ENCODE data around the gene SCD5.

SCD5 gene

GRCh38 chr4:82726596-82726995 is 72.0 kb downstream of the SCD5 start:
- no peak for DNase-seq (ENCODE audit: low read depth)

DNA sequence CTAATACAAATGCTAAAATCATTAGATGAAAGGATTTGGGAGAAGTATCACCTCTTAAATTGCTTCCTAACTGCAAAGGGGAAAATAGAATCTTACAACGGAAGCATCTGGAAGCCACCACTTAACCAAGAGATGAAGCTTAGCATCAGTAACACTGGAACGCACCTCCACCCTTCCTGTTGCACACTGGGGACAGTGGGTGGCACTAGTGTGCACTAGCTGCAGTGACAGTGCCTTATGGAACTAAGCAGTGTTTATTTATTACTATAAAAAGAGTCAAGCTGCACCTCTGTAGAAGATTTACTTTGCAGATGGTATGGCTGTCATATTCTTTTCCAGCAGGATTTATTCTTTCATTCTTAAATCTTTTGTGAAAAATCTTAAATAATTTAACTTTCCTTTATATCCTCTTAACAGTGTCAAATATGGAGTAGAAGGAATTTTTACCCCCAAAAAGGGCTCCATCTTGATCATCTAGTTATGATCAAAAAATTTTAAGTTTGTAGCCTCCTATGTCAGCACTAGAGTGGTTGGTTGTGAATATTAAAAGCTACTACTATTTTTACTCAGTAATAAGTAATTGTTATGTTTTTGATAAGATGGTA is 76.7 kb downstream of the SCD5 start:
- no peak for DNase-seq (ENCODE audit: low read depth)

- DNase-seq (ENCODE audit: low read depth): no peak
Observed at GRCh38 chr4:82718162-82718940, 80.2 kb downstream of the SCD5 start.

GRCh38 chr4:82715731-82716617 is 82.6 kb downstream of the SCD5 start:
- no peak for DNase-seq (ENCODE audit: low read depth)

DNA sequence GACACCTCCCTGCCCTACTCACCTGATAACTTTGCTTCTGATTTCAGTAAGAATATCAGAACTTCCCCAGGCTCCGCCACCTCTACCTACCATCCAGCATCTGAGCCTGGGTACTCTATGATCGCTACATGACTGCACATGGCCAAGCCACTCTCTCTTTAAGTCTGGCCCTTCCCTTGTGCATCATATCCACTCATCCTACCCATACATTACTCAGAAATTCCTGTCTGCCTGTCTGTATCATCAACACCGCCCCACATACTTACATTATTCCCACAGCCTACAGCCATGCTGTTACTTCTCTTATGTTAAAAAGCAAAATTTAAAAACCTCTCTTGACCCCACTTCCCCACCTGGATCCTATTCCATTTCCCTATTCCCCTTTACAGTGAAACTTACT is 84.7 kb downstream of the SCD5 start:
- no peak for DNase-seq (ENCODE audit: low read depth)

GRCh38 chr4:82712561-82712960 is 86.0 kb downstream of the SCD5 start:
- no peak for DNase-seq (ENCODE audit: low read depth)

GRCh38 chr4:82711158-82711785 is 87.3 kb downstream of the SCD5 start:
- no peak for DNase-seq (ENCODE audit: low read depth)

- no peak for DNase-seq (ENCODE audit: low read depth)
Observed at GRCh38 chr4:82710197-82710929, 88.2 kb downstream of the SCD5 start.

GRCh38 chr4:82708982-82709381 is 89.6 kb downstream of the SCD5 start:
- DNase-seq (ENCODE audit: low read depth): no peak

GRCh38 chr4:82706349-82707000 is 92.1 kb downstream of the SCD5 start:
- no peak for DNase-seq (ENCODE audit: low read depth)

- DNase-seq (ENCODE audit: low read depth): no peak
Observed at GRCh38 chr4:82705928-82706300, 92.7 kb downstream of the SCD5 start.

DNA sequence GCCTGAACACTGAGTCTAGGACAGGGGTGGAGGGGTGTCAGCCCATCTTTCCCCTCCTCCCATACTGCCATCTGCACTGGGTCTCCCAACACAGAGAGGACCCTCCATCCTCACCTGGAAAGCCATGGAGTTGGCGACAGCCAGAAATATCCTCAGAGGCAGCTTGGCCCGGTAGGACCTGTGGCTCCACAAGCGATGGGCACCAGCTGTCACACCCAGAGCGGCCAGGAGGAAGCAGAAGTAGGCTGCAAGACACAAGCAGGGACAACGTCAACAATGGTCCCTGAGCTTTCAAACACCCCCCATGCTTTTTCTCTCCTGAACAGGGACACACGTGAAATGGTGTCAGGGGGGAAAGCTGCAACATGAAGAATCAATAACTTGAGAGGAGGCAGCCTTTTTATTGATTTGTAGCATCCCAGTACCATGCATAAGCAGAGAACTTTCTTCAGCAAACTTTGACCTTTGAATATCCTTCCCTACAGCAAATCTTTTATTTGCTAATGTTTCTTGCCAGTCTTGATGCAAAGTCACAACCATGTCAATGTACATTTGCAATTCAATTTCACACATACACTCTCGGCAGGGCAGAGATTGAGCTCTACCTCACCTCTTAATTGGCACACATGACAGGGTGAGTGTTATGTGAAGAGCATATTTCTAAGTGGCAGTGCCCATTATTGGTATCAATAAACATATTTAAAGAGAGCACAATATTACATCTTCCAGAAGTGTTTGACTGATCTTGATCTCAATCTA is 93.2 kb downstream of the SCD5 start:
- DNase-seq (ENCODE audit: low read depth): no peak

- DNase-seq (ENCODE audit: low read depth): no peak
Observed at GRCh38 chr4:82704156-82704555, 94.4 kb downstream of the SCD5 start.

DNA sequence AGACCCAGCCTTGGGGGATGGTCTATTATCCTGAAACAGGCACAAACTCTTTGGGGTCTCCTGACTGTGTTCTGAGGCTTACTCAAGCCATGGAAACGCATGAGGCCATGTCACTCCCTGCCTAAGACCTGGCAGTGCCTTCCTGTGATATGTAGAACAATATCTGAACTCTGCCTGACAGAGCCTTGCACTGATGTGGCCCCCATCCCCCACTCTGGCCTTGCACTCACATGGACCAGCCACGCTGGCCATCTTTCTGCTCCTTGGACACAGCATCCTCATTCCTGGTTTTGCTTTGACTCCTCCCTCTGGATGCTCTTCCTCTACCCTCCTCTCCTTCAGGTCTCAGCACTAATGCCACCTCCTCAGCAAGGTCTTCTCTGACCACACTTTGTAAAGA is 100.2 kb downstream of the SCD5 start:
- no peak for DNase-seq (ENCODE audit: low read depth)

DNA sequence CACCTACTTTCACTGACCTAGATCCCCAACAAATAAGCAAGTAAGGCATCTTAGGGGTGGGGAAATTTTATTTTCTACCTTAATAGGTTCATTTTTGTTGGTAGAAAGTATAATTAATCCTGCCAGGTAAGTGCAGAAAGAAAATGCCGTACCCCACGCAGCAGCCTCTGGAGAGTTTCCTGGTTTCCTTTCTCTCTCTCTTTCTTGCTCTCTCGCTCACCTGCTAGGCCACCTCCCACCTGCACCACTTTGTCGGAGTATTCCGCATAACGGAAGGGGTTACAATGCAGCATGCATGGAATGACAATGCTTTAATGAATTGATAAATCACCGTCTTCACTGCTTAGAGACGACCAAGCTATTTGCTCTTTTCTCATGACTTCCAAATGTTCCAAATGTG is 101.0 kb downstream of the SCD5 start:
- no peak for DNase-seq (ENCODE audit: low read depth)

DNA sequence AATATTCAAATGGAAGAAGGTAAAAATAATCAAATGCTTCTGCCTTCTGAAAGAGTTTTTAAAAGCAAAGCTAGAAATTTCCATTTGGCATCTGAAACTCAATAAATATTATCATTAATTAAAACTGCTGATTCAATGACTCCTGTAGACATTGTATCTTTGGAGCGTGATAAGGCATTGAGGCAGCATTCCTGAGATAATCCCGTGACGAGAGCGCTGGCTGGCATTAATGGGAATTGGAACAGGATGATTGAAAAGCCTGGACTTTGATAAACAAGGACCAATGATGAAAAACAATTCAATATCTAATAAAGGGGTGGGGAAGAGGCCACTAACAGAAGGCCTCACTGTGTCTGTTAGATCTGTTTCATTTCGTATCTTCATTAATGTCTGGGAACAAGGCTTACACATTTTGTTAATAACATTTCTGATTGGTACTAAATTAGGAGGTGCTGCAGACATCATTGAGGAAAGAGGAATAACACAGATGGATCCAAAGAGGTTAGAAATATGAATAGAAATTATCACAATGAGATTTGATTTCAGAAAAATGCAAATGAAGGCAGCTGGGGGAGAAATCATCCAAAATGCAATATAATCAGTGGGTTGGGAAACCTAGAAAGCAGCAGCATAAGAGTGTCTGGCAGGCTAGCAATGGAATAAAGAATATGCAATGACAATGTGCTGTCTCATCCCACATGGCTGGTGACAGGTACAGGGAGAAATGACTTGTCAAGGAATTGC is 102.3 kb downstream of the SCD5 start:
- no peak for DNase-seq (ENCODE audit: low read depth)

- DNase-seq (ENCODE audit: low read depth): no peak
Observed at GRCh38 chr4:82694892-82695291, 103.7 kb downstream of the SCD5 start.

GRCh38 chr4:82694046-82694445 is 104.5 kb downstream of the SCD5 start:
- DNase-seq (ENCODE audit: low read depth): no peak

DNA sequence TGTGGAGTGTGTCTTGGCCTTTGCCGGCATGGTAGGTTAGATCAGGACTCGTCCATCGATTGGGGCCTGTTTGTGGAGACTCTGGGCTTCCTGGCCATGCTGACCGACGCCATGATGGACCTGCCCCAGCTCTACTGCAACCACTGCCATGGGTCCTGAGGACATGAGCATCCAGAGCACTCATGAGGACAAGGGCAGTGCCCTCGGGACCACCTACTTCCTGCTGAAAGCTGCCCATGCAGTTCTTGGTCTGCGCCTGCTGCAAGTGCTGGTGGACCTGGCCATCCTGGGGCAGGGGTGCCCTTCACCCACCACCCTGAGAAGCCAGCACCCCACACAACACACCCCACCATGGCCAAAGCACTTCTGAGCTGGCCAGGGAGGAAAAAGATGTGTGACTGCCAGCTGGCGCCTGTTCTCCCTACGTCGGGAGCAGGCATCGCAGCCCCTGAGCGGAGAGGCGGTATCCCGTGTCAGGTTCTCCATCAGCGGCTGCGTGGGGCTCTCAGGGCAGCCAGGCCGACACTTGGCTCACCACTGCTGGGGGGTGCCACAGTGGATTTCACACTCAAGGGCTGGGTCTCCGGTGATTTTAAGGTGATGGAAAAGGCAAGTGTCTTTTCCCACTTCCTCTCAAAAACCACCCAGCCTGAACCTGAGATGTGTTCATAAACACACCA is 106.4 kb downstream of the SCD5 start:
- DNase-seq (ENCODE audit: low read depth): no peak

Data from T follicular helper cell (primary cell).